ENCODE data around the gene CNKSR3. TPM values are rescaled to one million over a fixed set of nuclear protein-coding genes. Genes with fewer than 3 reads are reported as not detected.

CNKSR3 gene
- total RNA-seq, 1 experiment from 2014 or later, result not detected

GRCh38 chr6:154432533-154433476 lies 77.7 kb downstream of the CNKSR3 start:
- Histone ChIP-seq H3K4me2 (ENCODE audit: low read depth, low read length, poor library complexity, severe bottlenecking) (no peak overlapping the region), H3K27me3 (ENCODE audit: low read length) (no peaks in the 10 kb centered on the region), H3K4me3 (ENCODE audit: low read length) (no peak overlapping the region), H2AFZ (ENCODE audit: low read length) (no peak overlapping the region), H3K36me3 (ENCODE audit: insufficient read depth, low read length) (no peaks in the 10 kb centered on the region), H3K9me2 (replicated peaks; ENCODE audit: insufficient read depth, low read length) (no peaks in the 10 kb centered on the region), H3K9ac (ENCODE audit: low read length) (no peak overlapping the region), H3K9me3 (ENCODE audit: low read length) (no peaks in the 10 kb centered on the region), H3K27ac (ENCODE audit: low read length) (no peak overlapping the region), H3K4me1 (ENCODE audit: low read length) (peaks cover 14% of the 10 kb centered on the region), H3K79me2 (ENCODE audit: low read length) (no peaks in the 10 kb centered on the region), H4K20me1 (ENCODE audit: insufficient read depth, low read depth, low read length) (no peaks in the 10 kb centered on the region)
- no peak for DNase-seq

GRCh38 chr6:154430481-154430919 lies 80.0 kb downstream of the CNKSR3 start:
- Histone ChIP-seq H3K9me3 (ENCODE audit: low read length) (no peaks in the 10 kb centered on the region), H3K36me3 (ENCODE audit: insufficient read depth, low read length) (no peaks in the 10 kb centered on the region), H3K27ac (ENCODE audit: low read length) (no peak overlapping the region), H3K9me2 (replicated peaks; ENCODE audit: insufficient read depth, low read length) (no peaks in the 10 kb centered on the region), H3K9ac (ENCODE audit: low read length) (no peak overlapping the region), H3K27me3 (ENCODE audit: low read length) (no peaks in the 10 kb centered on the region), H3K4me1 (ENCODE audit: low read length) (peaks cover 14% of the 10 kb centered on the region), H2AFZ (ENCODE audit: low read length) (no peak overlapping the region), H3K4me2 (ENCODE audit: low read depth, low read length, poor library complexity, severe bottlenecking) (no peak overlapping the region), H4K20me1 (ENCODE audit: insufficient read depth, low read depth, low read length) (no peaks in the 10 kb centered on the region), H3K4me3 (ENCODE audit: low read length) (no peak overlapping the region), H3K79me2 (ENCODE audit: low read length) (no peaks in the 10 kb centered on the region)
- DNase-seq, result no peak

- Histone ChIP-seq H3K4me3 (ENCODE audit: low read length) (no peak overlapping the region), H3K4me2 (ENCODE audit: low read depth, low read length, poor library complexity, severe bottlenecking) (no peak overlapping the region), H4K20me1 (ENCODE audit: insufficient read depth, low read depth, low read length) (no peaks in the 10 kb centered on the region), H2AFZ (ENCODE audit: low read length) (no peak overlapping the region), H3K79me2 (ENCODE audit: low read length) (no peaks in the 10 kb centered on the region), H3K27ac (ENCODE audit: low read length) (no peak overlapping the region), H3K36me3 (ENCODE audit: insufficient read depth, low read length) (no peaks in the 10 kb centered on the region), H3K27me3 (ENCODE audit: low read length) (no peaks in the 10 kb centered on the region), H3K4me1 (ENCODE audit: low read length) (peaks cover 14% of the 10 kb centered on the region), H3K9ac (ENCODE audit: low read length) (no peak overlapping the region), H3K9me2 (replicated peaks; ENCODE audit: insufficient read depth, low read length) (no peaks in the 10 kb centered on the region), H3K9me3 (ENCODE audit: low read length) (no peaks in the 10 kb centered on the region)
- no peak for DNase-seq
These were observed 80.8 kb downstream of the CNKSR3 start for GRCh38 chr6:154429711-154430110.

- H3K9me2 ChIP-seq (replicated peaks; ENCODE audit: insufficient read depth, low read length), result no peaks in the 10 kb centered on the region
- no peaks in the 10 kb centered on the region for H3K36me3 ChIP-seq (ENCODE audit: insufficient read depth, low read length)
- H3K79me2 ChIP-seq (ENCODE audit: low read length), result no peaks in the 10 kb centered on the region
- H2AFZ ChIP-seq (ENCODE audit: low read length), result no peak overlapping the region
- no peak overlapping the region for H3K4me2 ChIP-seq (ENCODE audit: low read depth, low read length, poor library complexity, severe bottlenecking)
- H3K4me3 ChIP-seq (ENCODE audit: low read length), result no peak overlapping the region
- H3K27me3 ChIP-seq (ENCODE audit: low read length), result no peaks in the 10 kb centered on the region
- H3K27ac ChIP-seq (ENCODE audit: low read length), result no peak overlapping the region
- no peak overlapping the region for H3K9ac ChIP-seq (ENCODE audit: low read length)
- H3K9me3 ChIP-seq (ENCODE audit: low read length), result no peaks in the 10 kb centered on the region
- no peaks in the 10 kb centered on the region for H4K20me1 ChIP-seq (ENCODE audit: insufficient read depth, low read depth, low read length)
- peaks cover 14% of the 10 kb centered on the region for H3K4me1 ChIP-seq (ENCODE audit: low read length)
- DNase-seq, result no peak
These were observed 81.6 kb downstream of the CNKSR3 start for GRCh38 chr6:154428897-154429296.

GRCh38 chr6:154427446-154427845 lies 83.0 kb downstream of the CNKSR3 start:
- Histone ChIP-seq H4K20me1 (ENCODE audit: insufficient read depth, low read depth, low read length) (no peaks in the 10 kb centered on the region), H3K27ac (ENCODE audit: low read length) (no peak overlapping the region), H3K36me3 (ENCODE audit: insufficient read depth, low read length) (no peaks in the 10 kb centered on the region), H3K4me2 (ENCODE audit: low read depth, low read length, poor library complexity, severe bottlenecking) (no peak overlapping the region), H2AFZ (ENCODE audit: low read length) (no peak overlapping the region), H3K9me2 (replicated peaks; ENCODE audit: insufficient read depth, low read length) (no peaks in the 10 kb centered on the region), H3K9ac (ENCODE audit: low read length) (no peak overlapping the region), H3K27me3 (ENCODE audit: low read length) (no peaks in the 10 kb centered on the region), H3K9me3 (ENCODE audit: low read length) (no peaks in the 10 kb centered on the region), H3K4me3 (ENCODE audit: low read length) (no peak overlapping the region), H3K79me2 (ENCODE audit: low read length) (no peaks in the 10 kb centered on the region), H3K4me1 (ENCODE audit: low read length) (peaks cover 14% of the 10 kb centered on the region)
- no peak for DNase-seq

- Histone ChIP-seq H3K9me2 (replicated peaks; ENCODE audit: insufficient read depth, low read length) (no peaks in the 10 kb centered on the region), H3K9ac (ENCODE audit: low read length) (no peak overlapping the region), H3K9me3 (ENCODE audit: low read length) (no peaks in the 10 kb centered on the region), H3K27me3 (ENCODE audit: low read length) (no peaks in the 10 kb centered on the region), H3K4me1 (ENCODE audit: low read length) (peaks cover 14% of the 10 kb centered on the region), H3K36me3 (ENCODE audit: insufficient read depth, low read length) (no peaks in the 10 kb centered on the region), H2AFZ (ENCODE audit: low read length) (no peak overlapping the region), H3K4me3 (ENCODE audit: low read length) (no peak overlapping the region), H3K4me2 (ENCODE audit: low read depth, low read length, poor library complexity, severe bottlenecking) (no peak overlapping the region), H3K27ac (ENCODE audit: low read length) (no peak overlapping the region), H4K20me1 (ENCODE audit: insufficient read depth, low read depth, low read length) (no peaks in the 10 kb centered on the region), H3K79me2 (ENCODE audit: low read length) (no peaks in the 10 kb centered on the region)
- DNase-seq, result no peak
These were observed 83.5 kb downstream of the CNKSR3 start for GRCh38 chr6:154426997-154427396.

- H3K9ac ChIP-seq (ENCODE audit: low read length), result no peak overlapping the region
- H2AFZ ChIP-seq (ENCODE audit: low read length), result no peak overlapping the region
- DNase-seq, result no peak
- no peaks in the 10 kb centered on the region for H3K79me2 ChIP-seq (ENCODE audit: low read length)
- H3K9me3 ChIP-seq (ENCODE audit: low read length), result no peaks in the 10 kb centered on the region
- H4K20me1 ChIP-seq (ENCODE audit: insufficient read depth, low read depth, low read length), result no peaks in the 10 kb centered on the region
- H3K27ac ChIP-seq (ENCODE audit: low read length), result no peak overlapping the region
- H3K4me2 ChIP-seq (ENCODE audit: low read depth, low read length, poor library complexity, severe bottlenecking), result no peak overlapping the region
- H3K4me1 ChIP-seq (ENCODE audit: low read length), result peaks cover 10% of the 10 kb centered on the region
- no peak overlapping the region for H3K4me3 ChIP-seq (ENCODE audit: low read length)
- H3K36me3 ChIP-seq (ENCODE audit: insufficient read depth, low read length), result no peaks in the 10 kb centered on the region
- no peaks in the 10 kb centered on the region for H3K9me2 ChIP-seq (replicated peaks; ENCODE audit: insufficient read depth, low read length)
- no peaks in the 10 kb centered on the region for H3K27me3 ChIP-seq (ENCODE audit: low read length)
These were observed 85.5 kb downstream of the CNKSR3 start for GRCh38 chr6:154425034-154425433.

GRCh38 chr6:154414021-154414813 lies 96.3 kb downstream of the CNKSR3 start:
- no peaks in the 10 kb centered on the region for H3K36me3 ChIP-seq (ENCODE audit: insufficient read depth, low read length)
- peak overlapping the region; percentile 65 for H3K27ac ChIP-seq (ENCODE audit: low read length)

More at GRCh38 chr6:154414021-154414813, 96.3 kb downstream of the CNKSR3 start:
- H3K4me1 ChIP-seq (ENCODE audit: low read length), result peaks cover 55% of the 10 kb centered on the region
- no peak overlapping the region for H3K4me3 ChIP-seq (ENCODE audit: low read length)
- no peaks in the 10 kb centered on the region for H3K9me2 ChIP-seq (replicated peaks; ENCODE audit: insufficient read depth, low read length)
- H4K20me1 ChIP-seq (ENCODE audit: insufficient read depth, low read depth, low read length), result no peaks in the 10 kb centered on the region
- peak; percentile 64 for DNase-seq
- H3K79me2 ChIP-seq (ENCODE audit: low read length), result no peaks in the 10 kb centered on the region
- H3K9ac ChIP-seq (ENCODE audit: low read length), result no peak overlapping the region
- no peaks in the 10 kb centered on the region for H3K9me3 ChIP-seq (ENCODE audit: low read length)
- no peaks in the 10 kb centered on the region for H3K27me3 ChIP-seq (ENCODE audit: low read length)
- H2AFZ ChIP-seq (ENCODE audit: low read length), result peak overlapping the region; percentile 28; the same call in 1 of the 2 replicates
- H3K4me2 ChIP-seq (ENCODE audit: low read depth, low read length, poor library complexity, severe bottlenecking), result peak overlapping the region; percentile 13

All from Karpas-422 (cell line).